B cell (primary cell): ENCODE measurements around the gene APRT. TPM values are rescaled to one million over a fixed set of nuclear protein-coding genes. Genes with fewer than 3 reads are reported as not detected.
A peak's percentile ranks its signal among the peaks of the same experiment; 100 is the strongest.

Experiments used
- ATAC-seq: fragments of 200-7000 bp; cut with Tn5 transposase; one replicate; pipeline ENCODE4 v1.10.0; 2021; ENCODE audit warnings: low read depth, mild to moderate bottlenecking, moderate number of reproducible peaks, moderate library complexity
- CTCF ChIA-PET: fragments of 350-600 bp; sonication (Branson Sonifier 250); formaldehyde crosslinking; loops from one replicate; lab custom pipeline; 2021; ENCODE audit warnings: antibody characterized with exemption, inconsistent platforms; lab: Charles Lee
- POLR2A ChIA-PET: fragments of 350-600 bp; sonication (Branson Sonifier 250); formaldehyde crosslinking; loops from one replicate; lab custom pipeline; 2021; ENCODE audit warnings: antibody characterized with exemption; lab: Charles Lee
- DNase-seq: peaks from one replicate; pipeline ENCODE4 v3.0.0; 2013
- H2AFZ ChIP-seq: 2 replicates; pipeline ENCODE4 v1.6.1; 2012; ENCODE audit warnings: mild to moderate bottlenecking, low read depth, low read length; ENCODE audit not compliant: insufficient read depth, poor library complexity, severe bottlenecking
- H3K27ac ChIP-seq, 2 donors: 1 replicate in 1 of 2; 2 replicates in 1 of 2; pipeline ENCODE4 v1.5.1; 2012 to 2013; ENCODE audit warnings: low read length in 2 of 2, mild to moderate bottlenecking in 2 of 2, moderate library complexity in 1 of 2
- H3K27me3 ChIP-seq, 4 experiments: fragments of 200-600 bp in 1 of 4; sonication (generic) in 1 of 4; replicated peaks in 1 of 4; 1 replicate in 2 of 4; 2 replicates in 2 of 4; pipeline versions ENCODE4 v1.6.1 to v1.7.0; 2013 to 2016; ENCODE audit warnings: low read length in 3 of 4, mild to moderate bottlenecking in 2 of 4, mixed read lengths in 1 of 4, moderate library complexity in 1 of 4; ENCODE audit not compliant: insufficient read depth in 4 of 4, control insufficient read depth in 3 of 4; ENCODE audit errors: control extremely low read depth in 1 of 4
- H3K36me3 ChIP-seq, 2 experiments: replicated peaks in 1 of 2; 1 replicate in 1 of 2; 2 replicates in 1 of 2; pipeline versions ENCODE4 v1.6.1 to v1.7.1; 2013; ENCODE audit warnings: low read length in 1 of 2; ENCODE audit not compliant: insufficient read depth in 2 of 2, control insufficient read depth in 1 of 2; ENCODE audit errors: control extremely low read depth in 1 of 2, extremely low read depth in 1 of 2
- H3K4me1 ChIP-seq, 2 donors: fragments of 200-600 bp in 1 of 2; sonication (generic) in 1 of 2; 1 replicate in 1 of 2; 2 replicates in 1 of 2; pipeline versions ENCODE4 v1.5.1 to v1.6.1; 2013 to 2017; ENCODE audit warnings: low read length in 2 of 2; ENCODE audit not compliant: control insufficient read depth in 2 of 2, insufficient read depth in 2 of 2
- H3K4me2 ChIP-seq: replicated peaks from 2 replicates; pipeline ENCODE3; 2012; ENCODE audit warnings: mild to moderate bottlenecking, low read depth, low read length; ENCODE audit not compliant: poor library complexity, severe bottlenecking
- H3K4me3 ChIP-seq, 5 experiments: fragments of 200-600 bp in 1 of 5; sonication (generic) in 1 of 5; 1 replicate in 3 of 5; 2 replicates in 2 of 5; pipeline versions ENCODE4 v1.5.1 to v1.7.0; 2011 to 2016; ENCODE audit warnings: low read length in 4 of 5, mild to moderate bottlenecking in 4 of 5, low read depth in 2 of 5, control low read depth in 1 of 5, moderate library complexity in 1 of 5; ENCODE audit not compliant: insufficient read depth in 1 of 5; ENCODE audit errors: control extremely low read depth in 1 of 5, extremely low read depth in 1 of 5
- H3K79me2 ChIP-seq: fragments of 200-600 bp; sonication (generic); one replicate; pipeline ENCODE4 v1.6.0; 2016; ENCODE audit warnings: low read length; ENCODE audit not compliant: control insufficient read depth, insufficient read depth
- H3K9ac ChIP-seq: fragments of 200-600 bp; sonication (generic); 2 replicates; pipeline ENCODE4 v1.6.1; 2017; ENCODE audit warnings: mild to moderate bottlenecking, low read length, moderate library complexity
- H3K9me3 ChIP-seq, 3 donors: one replicate each; pipeline versions ENCODE4 v1.6.1 to v1.7.1; 2013; ENCODE audit warnings: low read length in 2 of 3; ENCODE audit not compliant: control insufficient read depth in 2 of 3, insufficient read depth in 1 of 3; ENCODE audit errors: control extremely low read depth in 1 of 3
- H4K20me1 ChIP-seq: 2 replicates; pipeline ENCODE4 v1.6.0; 2012; ENCODE audit warnings: mild to moderate bottlenecking, low read length; ENCODE audit not compliant: insufficient read depth, control insufficient read depth, poor library complexity, severe bottlenecking
- H3K27ac Mint-ChIP-seq: one replicate; pipeline ENCODE4 v1.8.0; 2021; ENCODE audit warnings: mixed read lengths
- H3K27me3 Mint-ChIP-seq: one replicate; pipeline ENCODE4 v1.8.0; 2021; ENCODE audit warnings: mixed read lengths
- H3K4me1 Mint-ChIP-seq: one replicate; pipeline ENCODE4 v1.8.0; 2021; ENCODE audit warnings: mixed read lengths
- H3K4me3 Mint-ChIP-seq: one replicate; pipeline ENCODE4 v1.8.0; 2021; ENCODE audit warnings: mixed read lengths
- H3K9me3 Mint-ChIP-seq: one replicate; pipeline ENCODE4 v1.8.0; 2022; ENCODE audit warnings: mixed read lengths; ENCODE audit not compliant: insufficient read depth
- CTCF ChIP-seq: fragments of 200-600 bp; IDR thresholded peaks from one replicate; pipeline ENCODE4 v1.8.0; 2022; ENCODE audit warnings: antibody characterized with exemption, mild to moderate bottlenecking
- EZH2 ChIP-seq: IDR thresholded peaks from 2 replicates; pipeline ENCODE4 v1.6.1; 2012; ENCODE audit warnings: borderline replicate concordance, low read depth, mild to moderate bottlenecking, moderate library complexity, low read length; ENCODE audit not compliant: insufficient read depth, poor library complexity, severe bottlenecking
- WGBS: methylation state at CpG from one replicate; pipeline ENCODE4 v1.1.5; 2013; ENCODE audit warnings: missing lambda C conversion rate; ENCODE audit not compliant: insufficient coverage; 5-methylcytosine and 5-hydroxymethylcytosine counted together
- intact Hi-C: fragments of 100-400 bp; cut with micrococcal nuclease; formaldehyde crosslinking; loops from one replicate; pipeline ENCODE4 v1.10.0; 2022
- polyA plus RNA-seq: library from polyadenylated mRNA; depleted of rRNA; stranded (reverse); fragments of >200 nt; gene quantifications from 2 replicates; pipeline ENCODE4 v1.2.3, GENCODE V29; 2012
- total RNA-seq, 2 donors: library from RNA; stranded (reverse); fragments of 120-200 nt in 1 of 2; gene quantifications; 1 replicate in 1 of 2; 2 replicates in 1 of 2; pipeline versions ENCODE4 v1.2.3 to v1.2.4, GENCODE V29; 2013 to 2022

Gene APRT
- total and polyA plus RNA-seq, 2 donors (not counting 1 experiment from before 2014, with no cell fraction given), result 124 to 161 TPM

GRCh38 chr16:88781140-88782077, 30.3 kb downstream of the APRT start:
- peak overlapping the region; percentile 73 for H3K4me3 Mint-ChIP-seq
- POLR2A ChIA-PET, result interaction anchor here (0.6 to 2.1 kb wide), 12 partner anchors 9 to 431 kb away, joined by 3 to 7 read pairs (median 4); partner anchors contain the start of gene APRT
- Histone ChIP-seq H3K9ac (peak overlapping the region; percentile 45), H4K20me1 (peaks cover 55% of the 10 kb centered on the region), H3K79me2 (peaks cover 48% of the 10 kb centered on the region), H3K4me2 (peak overlapping the region; percentile 95), H3K27ac (peak overlapping the region; percentile 72 to 77), H2AFZ (peak overlapping the region; percentile 28), H3K4me1 (peaks cover 54 to 68% of the 10 kb centered on the region in 2 donors), H3K9me3 (no peaks in the 10 kb centered on the region), H3K27me3 (no peaks in the 10 kb centered on the region), H3K4me3 (peak overlapping the region in 4 of 5 experiments; percentile 2 to 71 (median 16)), H3K36me3 (peaks cover 0 to 8% of the 10 kb centered on the region in 2 experiments)
- WGBS, result 17% methylated on average over 28 of the region's 28 CpGs
- H3K9me3 Mint-ChIP-seq, result no peaks in the 10 kb centered on the region
- peak overlapping the region; percentile 84 for H3K27ac Mint-ChIP-seq
- CTCF ChIA-PET, result interaction anchor here (0.8 to 9.9 kb wide), 15 partner anchors 12 to 434 kb away, joined by 3 to 138 read pairs (median 5); partner anchors contain the start of genes APRT, CDT1 and TRAPPC2L
- DNase-seq (peak; percentile 78), ATAC-seq (peak; percentile 56)
- peaks cover 57% of the 10 kb centered on the region for H3K4me1 Mint-ChIP-seq
- intact Hi-C loops, result loop anchor here (1.0 to 10.0 kb wide), 4 partner anchors 12 to 327 kb away; partner anchors contain the start of genes IL17C, ZC3H18 and ZFPM1
- TF ChIP-seq EZH2 (no peak), CTCF (no peak)
- no peaks in the 10 kb centered on the region for H3K27me3 Mint-ChIP-seq
